Stimulated activated CD4-positive, alpha-beta T cell treated with anti-CD3 and anti-CD28 coated beads, Interleukin-12 subunit alpha, Interleukin-12 subunit beta, amount 100 ng/mL, for 48 hours (primary cell): ENCODE measurements around the gene PRRX1.

ENCODE experiments used
- DNase-seq, 3 donors: peaks; one replicate each; pipeline ENCODE4 v3.0.0-alpha.2; 2020; ENCODE audit warnings: low read depth in 2 of 3, low spot score in 1 of 3

The PRRX1 gene

DNA sequence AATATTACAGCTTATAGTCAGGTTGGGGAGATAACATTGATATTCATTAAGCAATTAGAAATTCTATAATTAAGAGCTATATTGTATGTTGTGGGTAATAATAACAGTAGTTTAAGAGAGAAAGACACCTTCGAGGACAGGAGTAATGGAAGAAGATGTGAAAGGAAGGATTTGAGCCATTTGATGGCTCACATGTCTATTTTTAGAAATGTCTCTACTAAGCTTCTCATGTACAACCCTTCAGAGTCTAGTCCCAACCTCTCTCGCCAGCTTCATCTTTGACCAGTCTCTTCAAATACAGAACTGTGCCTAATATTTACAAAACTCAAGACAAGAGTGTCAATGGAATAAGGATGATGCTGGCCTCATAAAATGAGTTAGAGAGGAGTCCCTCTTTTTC lies 95.1 kb downstream of the PRRX1 start:
- DNase-seq: no peak

DNA sequence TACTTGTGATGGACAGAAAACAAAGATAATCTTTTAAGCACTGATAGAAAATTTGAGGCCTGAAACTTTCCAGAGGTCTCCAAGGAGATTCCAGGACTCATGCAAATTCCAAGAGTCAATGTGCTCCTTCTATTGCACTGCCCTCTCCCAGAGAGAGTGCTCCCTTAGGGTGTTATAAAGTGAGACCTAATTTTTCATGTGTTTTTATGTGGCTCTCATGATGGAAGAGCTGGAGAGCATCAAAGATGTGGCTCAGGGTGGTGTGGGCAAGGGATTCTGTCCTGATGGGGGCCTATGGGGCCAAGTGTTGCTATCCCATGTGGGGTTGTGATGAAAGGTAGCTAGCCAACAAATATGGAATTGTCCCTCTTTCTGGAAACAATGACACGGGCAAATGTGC lies 101.3 kb downstream of the PRRX1 start:
- no peak for DNase-seq

- no peak for DNase-seq
These were observed 101.9 kb downstream of the PRRX1 start for GRCh38 chr1:170765712-170766330.

- no peak for DNase-seq
These were observed 105.0 kb downstream of the PRRX1 start for GRCh38 chr1:170768929-170769328.

- DNase-seq: no peak
These were observed 105.8 kb downstream of the PRRX1 start for GRCh38 chr1:170769691-170770090.

DNA sequence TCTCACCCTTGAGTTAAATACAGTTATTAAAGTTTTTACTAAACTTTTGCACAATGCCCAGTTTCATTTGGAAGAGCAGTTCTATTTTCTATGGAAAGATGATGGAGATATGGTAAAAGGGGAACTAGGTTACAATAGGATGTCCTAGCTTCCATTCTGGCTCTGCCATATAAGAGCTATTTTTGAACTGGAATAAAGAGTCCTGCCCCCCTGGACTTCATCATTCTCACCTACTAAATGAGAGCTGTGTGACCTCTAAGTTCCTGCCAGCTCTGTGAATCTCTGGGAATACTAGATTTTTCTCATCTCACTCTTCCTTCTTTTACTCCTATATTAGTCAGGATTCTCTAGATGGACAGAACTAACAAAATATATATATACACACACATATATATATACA lies 106.3 kb downstream of the PRRX1 start:
- no peak for DNase-seq

DNA sequence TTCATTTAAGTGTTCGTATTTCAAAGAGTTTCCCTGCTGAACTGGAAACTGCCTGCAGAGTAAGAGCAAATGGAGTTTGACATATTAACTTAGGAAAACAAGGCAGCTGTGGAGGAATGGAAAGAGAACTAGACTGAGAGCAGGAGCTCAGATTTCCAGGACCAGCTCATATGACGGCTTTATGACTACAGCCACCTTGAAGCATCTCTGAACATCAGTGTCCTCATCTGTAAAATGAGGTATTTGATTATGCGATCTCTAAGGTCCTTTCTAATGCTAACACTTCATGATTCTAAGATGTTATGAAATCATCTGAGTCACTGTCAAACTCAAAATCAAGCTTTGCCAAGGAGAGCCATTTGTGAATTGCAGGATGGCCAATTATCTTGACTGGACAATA lies 112.3 kb downstream of the PRRX1 start:
- DNase-seq: no peak

DNA sequence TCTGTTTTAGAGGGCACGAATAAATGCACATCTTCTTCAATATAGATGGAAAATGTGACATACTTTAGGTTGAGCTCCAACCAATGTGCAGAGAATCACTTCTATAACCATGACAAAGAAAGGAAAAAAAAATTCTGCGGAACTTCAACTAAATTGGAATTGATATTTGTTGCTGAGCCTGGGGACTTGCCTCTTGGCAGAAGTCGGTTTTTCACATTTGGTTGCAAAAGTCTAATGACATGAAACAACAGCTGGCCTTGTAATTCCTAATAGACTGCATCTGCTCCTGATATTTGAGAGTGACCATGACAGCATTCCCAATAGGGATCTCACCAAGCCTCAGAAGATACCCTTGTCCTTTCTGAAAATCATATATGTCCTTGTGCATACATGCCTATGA lies 112.8 kb downstream of the PRRX1 start:
- DNase-seq: no peak
